K562 (cell line): ENCODE results near the gene GAL3ST1. TPM values are rescaled to one million over a fixed set of nuclear protein-coding genes. Genes with fewer than 3 reads are reported as not detected.
A peak's percentile ranks its signal among the peaks of the same experiment; 100 is the strongest.

Experiments
- ATAC-seq: fragments of 200-7000 bp; cut with Tn5 transposase; 3 replicates; pipeline ENCODE4 v1.9.1; 2020; ENCODE audit warnings: moderate library complexity
- BruUV-seq: library from RNA; stranded (reverse); fragments of 400-500 nt; replicated peaks from 2 replicates; lab custom pipeline; 2021; lab: Mats Ljungman, UMichigan
- CTCF ChIA-PET: fragments of 300-600 bp; formaldehyde crosslinking; extraction: SDS; loops from one replicate; lab custom pipeline; 2021; ENCODE audit warnings: low intra/inter-chr PET ratio; lab: Yijun Ruan, JAX
- POLR2A ChIA-PET: fragments of 300-600, 350-650 bp; sonication (Branson Sonifier 250); formaldehyde crosslinking; extraction: SDS; loops from one replicate; lab custom pipeline; 2021; ENCODE audit warnings: antibody characterized with exemption, inconsistent platforms; lab: Yijun Ruan, JAX
- DNase-seq, 4 experiments: peaks; one replicate each; pipeline versions ENCODE4 v3.0.0 to v3.0.0-alpha.2; 2011 to 2018; ENCODE audit warnings: low spot score in 3 of 4, mixed read lengths in 3 of 4; ENCODE audit errors: extremely low read depth in 1 of 4
- FAIRE-seq: peaks from 2 replicates; lab custom pipeline; 2011; peaks lifted over from hg19 to GRCh38; lab: Jason Lieb, UNC
- H2AFZ ChIP-seq: 2 replicates; pipeline ENCODE4 v1.6.0; 2011; ENCODE audit warnings: low read depth, low read length, control low read depth, inconsistent platforms
- H3K27ac ChIP-seq: fragments of 200-600 bp; 3 replicates; pipeline ENCODE4 v1.8.0; 2011; ENCODE audit warnings: low read depth, mild to moderate bottlenecking, control low read depth, inconsistent platforms, low read length, moderate library complexity, mixed read lengths; ENCODE audit errors: extremely low read depth
- H3K27me3 ChIP-seq, 2 experiments: fragments of 300-600 bp in 1 of 2; 2 replicates in 1 of 2; 3 replicates in 1 of 2; pipeline versions ENCODE4 v1.6.0 to v1.8.0; 2011; ENCODE audit warnings: inconsistent platforms in 2 of 2, low read length in 2 of 2, mild to moderate bottlenecking in 1 of 2, mixed read lengths in 1 of 2, moderate library complexity in 1 of 2; ENCODE audit not compliant: control insufficient read depth in 2 of 2, insufficient read depth in 2 of 2
- H3K36me3 ChIP-seq: fragments of 300-600 bp; 3 replicates; pipeline ENCODE4 v1.8.0; 2011; ENCODE audit warnings: mild to moderate bottlenecking, low read length, inconsistent platforms; ENCODE audit not compliant: control insufficient read depth, insufficient read depth
- H3K4me1 ChIP-seq, 2 experiments: fragments of 200-600 bp in 1 of 2; replicated peaks in 1 of 2; 2 replicates in 1 of 2; 3 replicates in 1 of 2; pipeline versions ENCODE4 v1.5.1 to v1.8.0; 2011; ENCODE audit warnings: inconsistent platforms in 2 of 2, low read length in 2 of 2, mild to moderate bottlenecking in 1 of 2, mixed read lengths in 1 of 2, moderate library complexity in 1 of 2; ENCODE audit not compliant: control insufficient read depth in 2 of 2, insufficient read depth in 2 of 2
- H3K4me2 ChIP-seq: 2 replicates; pipeline ENCODE4 v1.6.1; 2011; ENCODE audit warnings: low read length, control low read depth, inconsistent platforms, mixed read lengths; ENCODE audit not compliant: insufficient read depth
- H3K4me3 ChIP-seq: fragments of 200-600 bp; sonication (generic), shearing (Covaris generic); 2 replicates; pipeline ENCODE4 v1.5.1; 2016; ENCODE audit warnings: control low read depth, inconsistent platforms
- H3K79me2 ChIP-seq: fragments of 200-600 bp; 3 replicates; pipeline ENCODE4 v1.8.0; 2011; ENCODE audit warnings: low read length, inconsistent platforms; ENCODE audit not compliant: control insufficient read depth, insufficient read depth
- H3K9ac ChIP-seq, 2 experiments: 2 replicates each; pipeline versions ENCODE4 v1.6.0 to v1.6.1; 2011; ENCODE audit warnings: low read depth in 2 of 2, low read length in 2 of 2, control low read depth in 1 of 2, inconsistent platforms in 1 of 2, mild to moderate bottlenecking in 1 of 2, mixed read lengths in 1 of 2; ENCODE audit not compliant: insufficient read depth in 1 of 2
- H3K9me1 ChIP-seq: one replicate; pipeline ENCODE4 v1.6.0; 2011; ENCODE audit warnings: inconsistent platforms, mild to moderate bottlenecking, low read length, moderate library complexity; ENCODE audit not compliant: control insufficient read depth, insufficient read depth
- H3K9me3 ChIP-seq: replicated peaks from 2 replicates; pipeline ENCODE4 v1.5.1; 2011; ENCODE audit warnings: low read depth, low read length, inconsistent platforms; ENCODE audit not compliant: control insufficient read depth, insufficient read depth
- H4K20me1 ChIP-seq: replicated peaks from 2 replicates; pipeline ENCODE4 v1.6.1; 2011; ENCODE audit warnings: low read length, inconsistent platforms, mixed read lengths; ENCODE audit not compliant: control insufficient read depth, insufficient read depth
- FOXA1 ChIP-seq: fragments of 450-650 bp; IDR thresholded peaks from 2 replicates; pipeline ENCODE4 v1.6.1; 2016; ENCODE audit warnings: mild to moderate bottlenecking, borderline replicate concordance
- FOXP1 ChIP-seq: sonication (generic); formaldehyde crosslinking; IDR thresholded peaks from 2 replicates; pipeline ENCODE4 v1.8.0; 2022; ENCODE audit warnings: mild to moderate bottlenecking, missing genetic modification reagents
- GTF2E2 ChIP-seq: fragments of 200-800 bp; sonication (Bioruptor generic); IDR thresholded peaks from 2 replicates; pipeline ENCODE4 v1.6.1; 2016; ENCODE audit warnings: missing genetic modification characterization, missing compliant biosample characterization
- MITF ChIP-seq: IDR thresholded peaks from 2 replicates; pipeline ENCODE4 v1.6.1; 2014; ENCODE audit warnings: antibody characterized with exemption
- PRPF4 ChIP-seq: fragments of 200-400 bp; formaldehyde crosslinking; IDR thresholded peaks from one replicate; pipeline ENCODE4 v1.6.1; 2017; ENCODE audit warnings: low read length, low read depth, mild to moderate bottlenecking; ENCODE audit not compliant: insufficient read depth, poor library complexity, severe bottlenecking
- ZMIZ1 ChIP-seq, 2 experiments: fragments of 150-350 bp in 1 of 2; IDR thresholded peaks; 2 replicates each; pipeline ENCODE4 v1.6.1; 2012 to 2016; ENCODE audit warnings: low read depth in 2 of 2, low read length in 2 of 2, mild to moderate bottlenecking in 1 of 2, moderate library complexity in 1 of 2
- ZNF518B ChIP-seq: fragments of 250-450 bp; sonication (Bioruptor Pico); IDR thresholded peaks from 2 replicates; pipeline ENCODE4 v1.5.0; 2021; ENCODE audit warnings: mild to moderate bottlenecking, moderate library complexity
- ZNF589 ChIP-seq: fragments of 200-800 bp; sonication (Bioruptor generic); IDR thresholded peaks from 2 replicates; pipeline ENCODE4 v1.6.1; 2016; ENCODE audit warnings: low read depth, missing genetic modification characterization, missing compliant biosample characterization
- WGBS: fragments of 100-300 bp; shearing (Covaris generic); methylation state at CpG from one replicate; pipeline ENCODE4 v1.1.6; 2016; ENCODE audit warnings: low coverage, mixed read lengths; ENCODE audit not compliant: insufficient coverage; ENCODE audit errors: missing lambda C conversion rate; 5-methylcytosine and 5-hydroxymethylcytosine counted together
- in situ Hi-C: fragments of 300-500 bp; cut with MboI; formaldehyde crosslinking; loops from 4 replicates; pipeline ENCODE4 v1.15.0; 2018; ENCODE audit warnings: inconsistent platforms, mixed read lengths
- intact Hi-C: fragments of 100-400 bp; cut with micrococcal nuclease; formaldehyde crosslinking; loops from 2 replicates; pipeline ENCODE4 v1.14.2; 2022
- polyA plus RNA-seq, 8 experiments: library from polyadenylated mRNA; depleted of rRNA in 4 of 8; stranded (reverse) in 5 of 8; unstranded in 3 of 8; fragments of >200 nt; fragmentation: Nextera tagmentation in 2 of 8; fragmentation: Illumina TruSeq in 1 of 8; extraction: Ambion mirVana in 2 of 8; extraction: Trizol in 1 of 8; gene quantifications; 2 replicates each; pipeline versions ENCODE4 v1.2.1 to v1.2.3, GENCODE V29; 2011 to 2014; ENCODE audit warnings: inconsistent platforms in 1 of 8, missing spikeins in 1 of 8
- total RNA-seq, 7 experiments: library from RNA; depleted of rRNA in 6 of 7; stranded (reverse); fragments of >200 nt in 6 of 7; fragmentation: Illumina TruSeq in 2 of 7; extraction: Trizol in 2 of 7; gene quantifications; 2 replicates each; pipeline versions ENCODE4 v1.2.1 to v1.2.3, GENCODE V29; 2011 to 2021; ENCODE audit warnings: low replicate concordance in 1 of 7

GAL3ST1 gene
- total and polyA plus RNA-seq, 9 of the 15 experiments (the other 6 are each of a cell fraction or from before 2014, with no cell fraction given) = 0.03 to 1.9 (median 0.33) TPM; not detected in 1

GRCh38 chr22:30605449-30606110 is 31.1 kb upstream of the GAL3ST1 start:
- H3K36me3 ChIP-seq = no peaks in the 10 kb centered on the region
- no peaks in the 10 kb centered on the region for H3K79me2 ChIP-seq
- H3K4me1 ChIP-seq = peaks cover 21 to 41% of the 10 kb centered on the region in 2 experiments
- H3K27ac ChIP-seq = peak overlapping the region; percentile 45; the same call in 2 of the 3 replicates
- H3K9ac ChIP-seq = peak overlapping the region; percentile 37 to 63; a peak in 3 of 4 replicates
- no peaks in the 10 kb centered on the region for H3K9me1 ChIP-seq
- in situ Hi-C loops (loop anchor here (10.0 kb wide), 1 partner anchor 321 kb away; the partner anchor contains the start of gene CASTOR1), intact Hi-C loops (no loop called here)
- WGBS = 13% methylated on average over 9 of the region's 9 CpGs
- FAIRE-seq (peak; percentile 93), DNase-seq (peak; percentile 64 to 77 (median 65)), ATAC-seq (peak; percentile 68)
- peak overlapping the region; percentile 78 for H3K4me2 ChIP-seq
- no peaks in the 10 kb centered on the region for H4K20me1 ChIP-seq
- BruUV-seq = TSS peak; percentile 69
- no peaks in the 10 kb centered on the region for H3K27me3 ChIP-seq
- peak overlapping the region; percentile 95 for H2AFZ ChIP-seq
- H3K4me3 ChIP-seq = no peak overlapping the region; the same call in 1 of the 2 replicates
- POLR2A ChIA-PET = interaction anchor here (1.4 kb wide), 1 partner anchor 14 kb away, joined by 5 read pairs; the partner anchor contains the start of gene PES1
- H3K9me3 ChIP-seq = no peaks in the 10 kb centered on the region
- CTCF ChIA-PET = interaction anchor here (0.7 kb wide), 1 partner anchor 150 kb away, joined by 3 read pairs; no protein-coding TSS in a partner anchor
- no peak for TF ChIP-seq PRPF4
- no peak for TF ChIP-seq MITF
- TF ChIP-seq ZNF518B = no peak
- TF ChIP-seq ZMIZ1 (IDR thresholded peaks at IDR 0.05; ENCODE audit: low read depth in 2 of 2, low read length in 2 of 2) = no peak
- TF ChIP-seq FOXA1 = no peak
- TF ChIP-seq GTF2E2 (tag) = no peak
- TF ChIP-seq ZNF589 = no peak
- no peak for TF ChIP-seq FOXP1 (CRISPR knock-in tag)
